Ishikawa (cell line): ENCODE results near the gene PIEZO1.

Source experiments
- CEBPB ChIP-seq: IDR thresholded peaks from 2 replicates; pipeline ENCODE4 v1.6.1; 2012
- CREB1 ChIP-seq: IDR thresholded peaks from 2 replicates; pipeline ENCODE4 v1.6.1; 2012; ENCODE audit warnings: low read depth
- EGR1 ChIP-seq: IDR thresholded peaks from 2 replicates; pipeline ENCODE4 v1.6.1; 2012
- EP300 ChIP-seq: IDR thresholded peaks from 2 replicates; pipeline ENCODE4 v1.6.1; 2012; ENCODE audit warnings: borderline replicate concordance
- FOXM1 ChIP-seq: IDR thresholded peaks from 2 replicates; pipeline ENCODE4 v1.6.1; 2012; ENCODE audit warnings: low read depth, borderline replicate concordance
- MAX ChIP-seq: IDR thresholded peaks from 2 replicates; pipeline ENCODE4 v1.6.1; 2012
- NFIC ChIP-seq: IDR thresholded peaks from 2 replicates; pipeline ENCODE4 v1.6.1; 2012
- RAD21 ChIP-seq: IDR thresholded peaks from 2 replicates; pipeline ENCODE4 v1.6.1; 2012; ENCODE audit warnings: low read depth
- TAF1 ChIP-seq: IDR thresholded peaks from 2 replicates; pipeline ENCODE4 v1.6.1; 2012; ENCODE audit warnings: low read depth, mild to moderate bottlenecking
- TCF12 ChIP-seq: IDR thresholded peaks from 2 replicates; pipeline ENCODE4 v1.6.1; 2012; ENCODE audit warnings: low read depth
- TEAD4 ChIP-seq: IDR thresholded peaks from 2 replicates; pipeline ENCODE4 v1.6.1; 2012
- USF1 ChIP-seq: IDR thresholded peaks from 2 replicates; pipeline ENCODE4 v1.6.1; 2012
- YY1 ChIP-seq: IDR thresholded peaks from 2 replicates; pipeline ENCODE4 v1.6.1; 2012; ENCODE audit warnings: low read depth
- ZBTB7A ChIP-seq: IDR thresholded peaks from 2 replicates; pipeline ENCODE4 v1.6.1; 2012; ENCODE audit warnings: low read depth
- TF ChIP-seq, protein P1 (sequence below): IDR thresholded peaks from 2 replicates; pipeline ENCODE4 v1.6.1; 2012; ENCODE audit warnings: low read depth, mild to moderate bottlenecking

The PIEZO1 gene

GRCh38 chr16:88792078-88792550 lies 7.1 kb upstream of the PIEZO1 start:
- TF ChIP-seq CREB1 (no peak), FOXM1 (no peak), RAD21 (no peak), TEAD4 (no peak), CEBPB (no peak), NFIC (no peak), YY1 (no peak), EGR1 (no peak), MAX (no peak), TCF12 (no peak)
- TF ChIP-seq, protein P1, sequence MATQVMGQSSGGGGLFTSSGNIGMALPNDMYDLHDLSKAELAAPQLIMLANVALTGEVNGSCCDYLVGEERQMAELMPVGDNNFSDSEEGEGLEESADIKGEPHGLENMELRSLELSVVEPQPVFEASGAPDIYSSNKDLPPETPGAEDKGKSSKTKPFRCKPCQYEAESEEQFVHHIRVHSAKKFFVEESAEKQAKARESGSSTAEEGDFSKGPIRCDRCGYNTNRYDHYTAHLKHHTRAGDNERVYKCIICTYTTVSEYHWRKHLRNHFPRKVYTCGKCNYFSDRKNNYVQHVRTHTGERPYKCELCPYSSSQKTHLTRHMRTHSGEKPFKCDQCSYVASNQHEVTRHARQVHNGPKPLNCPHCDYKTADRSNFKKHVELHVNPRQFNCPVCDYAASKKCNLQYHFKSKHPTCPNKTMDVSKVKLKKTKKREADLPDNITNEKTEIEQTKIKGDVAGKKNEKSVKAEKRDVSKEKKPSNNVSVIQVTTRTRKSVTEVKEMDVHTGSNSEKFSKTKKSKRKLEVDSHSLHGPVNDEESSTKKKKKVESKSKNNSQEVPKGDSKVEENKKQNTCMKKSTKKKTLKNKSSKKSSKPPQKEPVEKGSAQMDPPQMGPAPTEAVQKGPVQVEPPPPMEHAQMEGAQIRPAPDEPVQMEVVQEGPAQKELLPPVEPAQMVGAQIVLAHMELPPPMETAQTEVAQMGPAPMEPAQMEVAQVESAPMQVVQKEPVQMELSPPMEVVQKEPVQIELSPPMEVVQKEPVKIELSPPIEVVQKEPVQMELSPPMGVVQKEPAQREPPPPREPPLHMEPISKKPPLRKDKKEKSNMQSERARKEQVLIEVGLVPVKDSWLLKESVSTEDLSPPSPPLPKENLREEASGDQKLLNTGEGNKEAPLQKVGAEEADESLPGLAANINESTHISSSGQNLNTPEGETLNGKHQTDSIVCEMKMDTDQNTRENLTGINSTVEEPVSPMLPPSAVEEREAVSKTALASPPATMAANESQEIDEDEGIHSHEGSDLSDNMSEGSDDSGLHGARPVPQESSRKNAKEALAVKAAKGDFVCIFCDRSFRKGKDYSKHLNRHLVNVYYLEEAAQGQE = no peak

DNA sequence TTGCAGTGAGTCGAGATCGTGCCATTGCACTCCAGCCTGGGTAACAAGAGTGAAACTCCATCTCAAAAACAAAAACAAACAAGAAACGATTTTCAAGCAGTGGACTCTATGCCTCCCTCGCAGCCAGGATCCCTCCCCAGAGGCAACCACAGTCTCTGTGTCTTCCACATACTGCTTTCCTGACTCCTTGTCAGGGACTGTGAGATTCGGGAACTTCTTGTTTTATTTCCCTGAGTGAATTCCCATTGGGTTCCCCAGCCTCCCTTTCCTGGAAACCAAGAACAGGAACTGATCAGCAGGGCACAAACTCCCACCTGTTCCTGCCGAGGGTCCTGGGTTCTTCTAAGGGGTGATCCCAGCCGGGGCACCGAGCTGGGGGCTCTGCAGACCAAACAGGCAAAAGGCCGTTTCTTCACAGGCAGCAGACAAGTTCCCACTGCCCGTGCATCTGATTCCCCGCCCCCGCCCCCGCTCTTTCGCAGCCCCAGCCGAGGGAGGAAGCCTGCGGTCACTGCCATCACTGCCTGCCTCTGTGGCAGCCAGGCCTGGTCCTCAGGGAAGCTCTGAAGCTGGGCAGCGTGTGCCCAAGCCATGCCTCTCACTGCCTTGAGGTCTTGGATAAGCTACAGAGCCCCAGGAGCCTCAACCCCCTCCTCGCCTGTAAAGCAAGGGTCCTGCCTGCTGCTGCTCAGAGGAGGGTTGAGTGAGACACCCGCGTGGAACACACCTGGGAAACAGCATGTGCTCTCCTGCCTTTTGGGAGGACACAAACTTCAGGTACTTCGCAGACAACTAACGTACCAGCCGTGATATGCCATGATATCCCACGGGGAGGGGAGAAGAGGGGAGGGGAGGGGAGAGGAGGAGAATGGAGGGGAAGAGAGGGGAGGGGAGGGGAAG lies 5.5 kb upstream of the PIEZO1 start:
- TF ChIP-seq YY1 (no peak), EGR1 (no peak), USF1 (no peak), MAX (no peak), EP300 (no peak), CEBPB (no peak), FOXM1 (no peak), TEAD4 (no peak), CREB1 (no peak), ZBTB7A (no peak)
- TF ChIP-seq, protein P1 = no peak

DNA sequence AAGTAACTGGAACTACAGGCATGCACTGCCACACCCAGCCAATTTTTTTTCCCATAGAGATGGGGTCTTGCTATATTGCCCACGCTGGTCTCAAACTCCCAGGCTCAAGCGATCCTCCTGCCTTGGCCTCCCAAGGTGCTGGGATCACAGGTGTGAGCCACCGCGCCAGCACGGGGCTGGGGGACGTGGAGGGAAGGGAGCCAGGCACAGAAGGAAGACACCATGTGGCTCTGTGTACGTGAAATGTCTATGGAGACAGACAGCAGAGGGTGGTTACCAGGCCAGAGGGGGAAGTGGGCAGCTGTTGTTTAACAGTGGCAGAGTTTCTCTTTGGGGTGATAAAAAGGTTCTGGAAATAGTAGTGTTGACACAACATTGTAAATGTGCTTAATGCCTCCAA lies 4.6 kb upstream of the PIEZO1 start:
- TF ChIP-seq ZBTB7A = no peak
- TF ChIP-seq YY1 = no peak
- TF ChIP-seq CREB1 = no peak
- no peak for TF ChIP-seq TCF12
- no peak for TF ChIP-seq NFIC
- TF ChIP-seq EGR1 = no peak
- no peak for TF ChIP-seq EP300
- no peak for TF ChIP-seq MAX
- no peak for TF ChIP-seq TEAD4
- TF ChIP-seq USF1 = no peak
- no peak for TF ChIP-seq TAF1
- no peak for TF ChIP-seq FOXM1

DNA sequence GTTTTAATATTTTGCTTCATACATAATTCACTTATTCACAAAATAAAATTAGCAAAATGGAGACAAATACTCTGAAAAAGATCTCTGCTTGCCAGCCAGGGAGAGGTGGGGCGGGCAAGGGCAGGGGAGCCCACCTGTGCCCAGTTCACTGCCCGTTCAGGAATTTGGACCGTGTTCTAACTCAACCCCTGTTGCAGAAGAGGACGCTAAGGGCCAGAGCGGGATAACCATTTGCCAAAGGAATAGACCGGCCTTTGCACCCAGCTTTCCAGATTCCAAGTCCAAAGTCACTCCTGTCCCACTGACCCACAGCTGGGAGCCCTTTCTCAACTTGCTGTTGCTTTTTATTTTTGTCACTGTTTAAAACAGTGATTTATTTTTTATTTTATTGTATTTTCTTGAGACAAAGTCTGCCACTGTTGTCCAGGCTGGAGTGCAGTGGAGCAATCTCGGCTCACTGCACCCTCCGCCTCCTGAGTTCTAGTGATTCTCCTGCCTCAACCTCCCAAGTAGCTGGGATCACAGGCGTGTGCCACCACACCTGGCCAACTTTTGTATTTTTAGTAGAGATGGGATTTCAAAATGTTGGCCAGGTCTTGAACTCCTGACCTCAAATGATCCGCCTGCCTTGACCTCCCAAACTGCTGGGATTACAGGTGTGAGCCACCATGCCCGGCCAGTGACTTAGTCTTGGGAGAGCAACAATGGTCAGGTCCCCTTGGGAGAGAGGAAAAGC lies 2.7 kb upstream of the PIEZO1 start:
- TF ChIP-seq CEBPB (no peak), CREB1 (no peak), USF1 (no peak), TAF1 (no peak), TEAD4 (no peak), EGR1 (no peak), TCF12 (no peak), RAD21 (no peak), NFIC (no peak), MAX (no peak), YY1 (no peak), EP300 (no peak), FOXM1 (no peak), ZBTB7A (no peak)
- TF ChIP-seq, protein P1 = no peak
